ENCODE measurements around the gene SLC24A3.

The SLC24A3 gene

DNA sequence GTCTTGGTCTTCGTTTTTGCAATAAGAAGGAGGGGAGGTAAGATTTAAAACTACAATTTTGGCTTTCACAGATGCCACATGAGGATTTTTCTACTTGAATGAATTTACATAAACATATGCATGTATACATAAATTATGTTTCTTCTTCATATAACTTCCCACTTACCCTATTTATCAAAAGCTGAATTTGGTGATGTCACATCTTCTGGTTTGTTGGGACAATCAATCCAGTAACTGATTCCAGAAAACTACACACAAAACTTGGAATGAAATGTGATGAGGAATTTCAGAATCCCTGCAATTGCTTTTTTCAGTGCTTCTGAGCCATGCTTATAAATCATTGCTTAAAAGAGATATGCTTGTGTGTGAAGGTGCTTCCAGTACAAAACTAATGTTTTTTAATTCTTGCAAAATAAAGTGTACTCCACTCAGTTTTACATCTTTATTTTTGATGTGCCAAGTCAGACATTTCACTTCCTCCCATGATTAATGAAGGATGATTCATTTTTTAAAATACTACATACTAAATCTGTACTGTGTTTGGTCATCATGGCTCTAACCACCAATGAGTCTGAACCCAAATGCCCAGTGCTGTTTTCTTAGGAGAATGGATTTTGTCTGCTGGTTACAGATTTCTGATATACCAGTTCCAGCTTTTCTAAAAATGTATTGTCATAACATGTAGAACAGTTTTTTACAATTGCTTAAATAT, 513.5 kb downstream of the SLC24A3 start:
- Histone ChIP-seq H3K27ac (ENCODE audit: extremely low read depth, low read depth, low read length) (no peak overlapping the region), H3K4me1 (ENCODE audit: control insufficient read depth, insufficient read depth, low read length) (no peaks in the 10 kb centered on the region), H3K36me3 (ENCODE audit: control insufficient read depth in 2 of 2, insufficient read depth in 1 of 2, low read length in 2 of 2) (no peaks in the 10 kb centered on the region), H3K9me3 (ENCODE audit: control insufficient read depth, insufficient read depth, low read depth, low read length) (no peaks in the 10 kb centered on the region), H3K4me3 (ENCODE audit: low read depth, low read length) (no peak overlapping the region)
- ChIA-PET CTCF (no interaction called here), POLR2A (no interaction called here)
- TF ChIP-seq, protein P1, sequence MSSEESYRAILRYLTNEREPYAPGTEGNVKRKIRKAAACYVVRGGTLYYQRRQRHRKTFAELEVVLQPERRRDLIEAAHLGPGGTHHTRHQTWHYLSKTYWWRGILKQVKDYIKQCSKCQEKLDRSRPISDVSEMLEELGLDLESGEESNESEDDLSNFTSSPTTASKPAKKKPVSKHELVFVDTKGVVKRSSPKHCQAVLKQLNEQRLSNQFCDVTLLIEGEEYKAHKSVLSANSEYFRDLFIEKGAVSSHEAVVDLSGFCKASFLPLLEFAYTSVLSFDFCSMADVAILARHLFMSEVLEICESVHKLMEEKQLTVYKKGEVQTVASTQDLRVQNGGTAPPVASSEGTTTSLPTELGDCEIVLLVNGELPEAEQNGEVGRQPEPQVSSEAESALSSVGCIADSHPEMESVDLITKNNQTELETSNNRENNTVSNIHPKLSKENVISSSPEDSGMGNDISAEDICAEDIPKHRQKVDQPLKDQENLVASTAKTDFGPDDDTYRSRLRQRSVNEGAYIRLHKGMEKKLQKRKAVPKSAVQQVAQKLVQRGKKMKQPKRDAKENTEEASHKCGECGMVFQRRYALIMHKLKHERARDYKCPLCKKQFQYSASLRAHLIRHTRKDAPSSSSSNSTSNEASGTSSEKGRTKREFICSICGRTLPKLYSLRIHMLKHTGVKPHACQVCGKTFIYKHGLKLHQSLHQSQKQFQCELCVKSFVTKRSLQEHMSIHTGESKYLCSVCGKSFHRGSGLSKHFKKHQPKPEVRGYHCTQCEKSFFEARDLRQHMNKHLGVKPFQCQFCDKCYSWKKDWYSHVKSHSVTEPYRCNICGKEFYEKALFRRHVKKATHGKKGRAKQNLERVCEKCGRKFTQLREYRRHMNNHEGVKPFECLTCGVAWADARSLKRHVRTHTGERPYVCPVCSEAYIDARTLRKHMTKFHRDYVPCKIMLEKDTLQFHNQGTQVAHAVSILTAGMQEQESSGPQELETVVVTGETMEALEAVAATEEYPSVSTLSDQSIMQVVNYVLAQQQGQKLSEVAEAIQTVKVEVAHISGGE (tag by site-specific recombination; conservative IDR thresholded peaks at IDR 0.05; ENCODE audit: low read depth): no peak
- TF ChIP-seq BCL11A (tag by site-specific recombination; IDR thresholded peaks at IDR 0.05; ENCODE audit: low read depth) (no peak), YY2 (tag by site-specific recombination; IDR thresholded peaks at IDR 0.05) (no peak), ZNF366 (tag by site-specific recombination; conservative IDR thresholded peaks at IDR 0.05) (no peak), SALL2 (tag by site-specific recombination; IDR thresholded peaks at IDR 0.05; ENCODE audit: borderline replicate concordance) (no peak)

DNA sequence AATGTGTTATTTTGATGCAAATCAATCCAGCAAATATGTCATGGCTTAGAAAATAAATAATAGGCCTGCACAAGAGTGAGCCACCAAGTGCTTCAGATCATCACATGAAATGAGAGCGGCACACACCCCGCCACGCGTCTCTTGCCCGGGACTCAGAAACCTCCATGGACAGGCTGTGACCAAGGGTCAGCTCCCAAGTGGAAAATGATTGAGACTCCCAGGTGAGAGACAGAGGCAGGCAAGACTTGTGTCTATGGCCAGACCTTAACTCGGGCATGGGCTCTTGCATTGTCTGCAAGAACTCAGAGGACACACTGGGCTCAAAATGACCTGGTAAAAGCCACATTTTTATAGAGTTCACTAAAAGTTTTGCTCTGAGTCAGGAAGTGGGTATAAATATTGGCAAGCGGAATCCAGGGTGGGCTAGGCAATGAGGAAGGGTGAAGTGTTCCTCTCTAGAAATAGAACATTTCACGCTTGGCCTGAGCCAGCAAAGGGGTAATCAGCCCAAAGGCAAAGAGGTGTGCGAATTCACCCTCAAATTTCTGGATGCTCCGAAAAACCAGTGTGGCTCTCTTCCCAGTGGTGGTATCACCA, 514.9 kb downstream of the SLC24A3 start:
- CTCF ChIA-PET: no interaction called here
- no peaks in the 10 kb centered on the region for H3K4me1 ChIP-seq (ENCODE audit: control insufficient read depth, insufficient read depth, low read length)
- H3K9me3 ChIP-seq (ENCODE audit: control insufficient read depth, insufficient read depth, low read depth, low read length): no peaks in the 10 kb centered on the region
- POLR2A ChIA-PET: no interaction called here
- no peak overlapping the region for H3K4me3 ChIP-seq (ENCODE audit: low read depth, low read length)
- TF ChIP-seq ZNF426 (tag by site-specific recombination; IDR thresholded peaks at IDR 0.05) (no peak), SALL2 (tag by site-specific recombination; IDR thresholded peaks at IDR 0.05; ENCODE audit: borderline replicate concordance) (no peak), MZF1 (tag by site-specific recombination; IDR thresholded peaks at IDR 0.05; ENCODE audit: borderline replicate concordance) (no peak), ZNF501 (tag by site-specific recombination; IDR thresholded peaks at IDR 0.05) (no peak), ZNF791 (tag by site-specific recombination; IDR thresholded peaks at IDR 0.05) (no peak)
- TF ChIP-seq, protein P2, sequence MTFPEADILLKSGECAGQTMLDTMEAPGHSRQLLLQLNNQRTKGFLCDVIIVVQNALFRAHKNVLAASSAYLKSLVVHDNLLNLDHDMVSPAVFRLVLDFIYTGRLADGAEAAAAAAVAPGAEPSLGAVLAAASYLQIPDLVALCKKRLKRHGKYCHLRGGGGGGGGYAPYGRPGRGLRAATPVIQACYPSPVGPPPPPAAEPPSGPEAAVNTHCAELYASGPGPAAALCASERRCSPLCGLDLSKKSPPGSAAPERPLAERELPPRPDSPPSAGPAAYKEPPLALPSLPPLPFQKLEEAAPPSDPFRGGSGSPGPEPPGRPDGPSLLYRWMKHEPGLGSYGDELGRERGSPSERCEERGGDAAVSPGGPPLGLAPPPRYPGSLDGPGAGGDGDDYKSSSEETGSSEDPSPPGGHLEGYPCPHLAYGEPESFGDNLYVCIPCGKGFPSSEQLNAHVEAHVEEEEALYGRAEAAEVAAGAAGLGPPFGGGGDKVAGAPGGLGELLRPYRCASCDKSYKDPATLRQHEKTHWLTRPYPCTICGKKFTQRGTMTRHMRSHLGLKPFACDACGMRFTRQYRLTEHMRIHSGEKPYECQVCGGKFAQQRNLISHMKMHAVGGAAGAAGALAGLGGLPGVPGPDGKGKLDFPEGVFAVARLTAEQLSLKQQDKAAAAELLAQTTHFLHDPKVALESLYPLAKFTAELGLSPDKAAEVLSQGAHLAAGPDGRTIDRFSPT (tag by site-specific recombination; IDR thresholded peaks at IDR 0.05): no peak
- TF ChIP-seq, protein P3, sequence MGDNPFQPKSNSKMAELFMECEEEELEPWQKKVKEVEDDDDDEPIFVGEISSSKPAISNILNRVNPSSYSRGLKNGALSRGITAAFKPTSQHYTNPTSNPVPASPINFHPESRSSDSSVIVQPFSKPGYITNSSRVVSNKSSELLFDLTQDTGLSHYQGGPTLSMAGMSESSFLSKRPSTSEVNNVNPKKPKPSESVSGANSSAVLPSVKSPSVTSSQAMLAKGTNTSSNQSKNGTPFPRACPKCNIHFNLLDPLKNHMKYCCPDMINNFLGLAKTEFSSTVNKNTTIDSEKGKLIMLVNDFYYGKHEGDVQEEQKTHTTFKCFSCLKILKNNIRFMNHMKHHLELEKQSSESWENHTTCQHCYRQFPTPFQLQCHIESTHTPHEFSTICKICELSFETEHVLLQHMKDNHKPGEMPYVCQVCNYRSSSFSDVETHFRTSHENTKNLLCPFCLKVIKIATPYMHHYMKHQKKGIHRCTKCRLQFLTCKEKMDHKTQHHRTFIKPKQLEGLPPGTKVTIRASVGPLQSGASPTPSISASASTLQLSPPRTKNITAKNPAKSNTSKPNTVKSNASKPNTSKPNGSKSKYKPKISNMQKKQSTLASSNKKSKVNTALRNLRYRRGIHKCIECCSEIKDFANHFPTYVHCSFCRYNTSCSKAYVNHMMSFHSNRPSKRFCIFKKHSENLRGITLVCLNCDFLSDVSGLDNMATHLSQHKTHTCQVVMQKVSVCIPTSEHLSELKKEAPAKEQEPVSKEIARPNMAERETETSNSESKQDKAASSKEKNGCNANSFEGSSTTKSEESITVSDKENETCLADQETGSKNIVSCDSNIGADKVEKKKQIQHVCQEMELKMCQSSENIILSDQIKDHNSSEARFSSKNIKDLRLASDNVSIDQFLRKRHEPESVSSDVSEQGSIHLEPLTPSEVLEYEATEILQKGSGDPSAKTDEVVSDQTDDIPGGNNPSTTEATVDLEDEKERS (tag by site-specific recombination; IDR thresholded peaks at IDR 0.05): no peak
- no peaks in the 10 kb centered on the region for H3K36me3 ChIP-seq (ENCODE audit: control insufficient read depth in 2 of 2, insufficient read depth in 1 of 2, low read length in 2 of 2)
- H3K27ac ChIP-seq (ENCODE audit: extremely low read depth, low read depth, low read length): no peak overlapping the region
